Measurements from ENCODE around the gene MPZL1. TPM values are rescaled to one million over a fixed set of nuclear protein-coding genes. Genes with fewer than 3 reads are reported as not detected.

MPZL1 gene
- total and polyA plus RNA-seq, 2 of the 13 experiments (the other 11 are each of a cell fraction or from before 2014, with no cell fraction given): 38.0 to 68.7 TPM

- TF ChIP-seq ZNF362 (CRISPR knock-in tag; IDR thresholded peaks at IDR 0.05; ENCODE audit: borderline replicate concordance) (peak; percentile 60; the same call in 1 of the 2 replicates), IRF2 (CRISPR knock-in tag; IDR thresholded peaks at IDR 0.05) (peak; percentile 88), SMAD1 (CRISPR knock-in tag; IDR thresholded peaks at IDR 0.05; ENCODE audit: borderline replicate concordance, low read depth) (no peak), FOXA3 (CRISPR knock-in tag; IDR thresholded peaks at IDR 0.05) (peak; percentile 77), ZNF670 (CRISPR knock-in tag; IDR thresholded peaks at IDR 0.05; ENCODE audit: borderline replicate concordance) (0 out of 2 replicates have a peak, but pooled peaks have one; percentile 57), ZNF317 (CRISPR knock-in tag; IDR thresholded peaks at IDR 0.05) (no peak), ZNF484 (CRISPR knock-in tag; IDR thresholded peaks at IDR 0.05; ENCODE audit: borderline replicate concordance, low read depth) (no peak), RARA (CRISPR knock-in tag; IDR thresholded peaks at IDR 0.05) (peak; percentile 38; the same call in 1 of the 2 replicates), ATF2 (CRISPR knock-in tag; IDR thresholded peaks at IDR 0.05) (peak; percentile 56; the same call in 1 of the 2 replicates), HNF4A (CRISPR knock-in tag; IDR thresholded peaks at IDR 0.05) (0 out of 2 replicates have a peak, but pooled peaks have one; percentile 22), PTBP1 (IDR thresholded peaks at IDR 0.05; ENCODE audit: low read depth, low read length, poor library complexity, severe bottlenecking) (no peak), HDAC2 (CRISPR knock-in tag; IDR thresholded peaks at IDR 0.05) (peak; percentile 66; the same call in 1 of the 2 replicates), PRDM10 (CRISPR knock-in tag; IDR thresholded peaks at IDR 0.05; ENCODE audit: low read depth) (peak; percentile 43; the same call in 1 of the 2 replicates), ZNF33B (CRISPR knock-in tag; IDR thresholded peaks at IDR 0.05) (no peak), MIXL1 (CRISPR knock-in tag; IDR thresholded peaks at IDR 0.05) (peak; percentile 84), ZNF792 (CRISPR knock-in tag; IDR thresholded peaks at IDR 0.05) (peak; percentile 74), THYN1 (CRISPR knock-in tag; IDR thresholded peaks at IDR 0.05; ENCODE audit: borderline replicate concordance, low read depth) (no peak), SRF (IDR thresholded peaks at IDR 0.05; ENCODE audit: low read depth, low read length) (no peak; the same call in 1 of the 2 replicates), TCF7L2 (IDR thresholded peaks at IDR 0.05; ENCODE audit: low read depth, low read length) (no peak), GZF1 (CRISPR knock-in tag; IDR thresholded peaks at IDR 0.05) (no peak), ZNF746 (CRISPR knock-in tag; IDR thresholded peaks at IDR 0.05) (no peak)
- TF ChIP-seq, protein P1, sequence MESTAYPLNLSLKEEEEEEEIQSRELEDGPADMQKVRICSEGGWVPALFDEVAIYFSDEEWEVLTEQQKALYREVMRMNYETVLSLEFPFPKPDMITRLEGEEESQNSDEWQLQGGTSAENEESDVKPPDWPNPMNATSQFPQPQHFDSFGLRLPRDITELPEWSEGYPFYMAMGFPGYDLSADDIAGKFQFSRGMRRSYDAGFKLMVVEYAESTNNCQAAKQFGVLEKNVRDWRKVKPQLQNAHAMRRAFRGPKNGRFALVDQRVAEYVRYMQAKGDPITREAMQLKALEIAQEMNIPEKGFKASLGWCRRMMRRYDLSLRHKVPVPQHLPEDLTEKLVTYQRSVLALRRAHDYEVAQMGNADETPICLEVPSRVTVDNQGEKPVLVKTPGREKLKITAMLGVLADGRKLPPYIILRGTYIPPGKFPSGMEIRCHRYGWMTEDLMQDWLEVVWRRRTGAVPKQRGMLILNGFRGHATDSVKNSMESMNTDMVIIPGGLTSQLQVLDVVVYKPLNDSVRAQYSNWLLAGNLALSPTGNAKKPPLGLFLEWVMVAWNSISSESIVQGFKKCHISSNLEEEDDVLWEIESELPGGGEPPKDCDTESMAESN (CRISPR knock-in tag; conservative IDR thresholded peaks at IDR 0.05): no peak
Measured at GRCh38 chr1:167715157-167715999, 6.4 kb upstream of the MPZL1 start (continued).
